ENCODE results near the gene NQO2. TPM values are rescaled to one million over a fixed set of nuclear protein-coding genes. Genes with fewer than 3 reads are reported as not detected.

Gene NQO2
- total RNA-seq, 2 experiments from 2014 or later: 23.8 to 24.7 TPM

DNA sequence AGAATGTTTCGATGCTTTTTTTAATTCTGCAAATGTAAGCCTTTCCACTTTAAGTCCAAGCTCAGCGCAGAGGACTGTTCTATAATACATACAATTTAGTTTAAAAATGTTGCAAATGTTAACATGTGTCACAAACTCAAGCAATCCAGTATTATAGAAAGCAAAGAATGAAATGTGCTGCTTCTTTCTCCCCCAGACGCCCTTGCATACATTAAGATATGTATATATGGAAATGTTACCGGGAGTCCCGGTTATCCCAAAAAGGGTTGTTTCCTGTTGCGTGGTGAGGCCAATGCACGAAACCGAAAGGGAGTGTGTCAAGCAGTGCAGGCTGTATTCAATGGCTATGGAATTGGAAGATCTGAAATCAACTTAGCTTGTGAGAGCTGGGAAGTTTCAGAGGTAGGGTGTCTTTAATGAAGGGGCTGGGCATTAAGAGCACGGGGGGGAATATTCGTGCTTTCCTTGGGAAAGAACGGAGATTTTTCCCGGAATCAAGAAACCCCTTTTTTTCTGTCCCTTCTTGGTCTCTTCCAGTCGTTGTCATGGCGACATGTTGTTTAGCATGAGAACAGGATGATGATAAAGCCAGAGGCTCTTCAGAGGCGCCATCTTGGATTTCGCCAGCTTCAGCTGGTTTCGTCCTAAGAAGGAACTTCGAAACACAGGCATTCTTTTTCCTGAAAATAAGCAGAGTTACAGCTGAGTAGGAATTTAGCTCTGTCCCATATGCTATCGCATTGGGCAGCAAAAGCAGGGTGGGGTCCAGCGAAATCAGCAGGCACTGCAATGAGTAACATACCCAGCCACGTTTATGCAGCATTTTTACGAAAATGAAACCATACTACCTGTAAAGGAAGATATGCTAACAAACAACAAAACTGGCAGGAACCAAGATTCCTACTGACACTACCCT is 10.1 kb upstream of the NQO2 start:
- DNase-seq (peak; percentile 89), ATAC-seq (peak; percentile 69)
- ChIA-PET POLR2A (interaction anchor here (0.5 to 3.5 kb wide), 35 partner anchors 10 to 269 kb away, joined by 3 to 33 read pairs (median 5); partner anchors contain the start of genes NQO2, PSMG4, RIPK1 and SERPINB1), CTCF (interaction anchor here (0.7 to 6.9 kb wide), 38 partner anchors 8 to 239 kb away, joined by 3 to 85 read pairs (median 4); partner anchors contain the start of genes MYLK4, NQO2, RIPK1 and SERPINB1)
- Mint-ChIP-seq H3K27ac (peak overlapping the region; percentile 100), H3K27me3 (no peaks in the 10 kb centered on the region), H3K36me3 (ENCODE audit: low read depth) (no peaks in the 10 kb centered on the region), H3K4me1 (ENCODE audit: low read depth) (peaks cover 19% of the 10 kb centered on the region), H3K4me3 (peak overlapping the region; percentile 95), H3K9me3 (no peaks in the 10 kb centered on the region)
- intact Hi-C loops (cut with micrococcal nuclease): loop anchor here (2.0 to 5.0 kb wide), 2 partner anchors 47 to 143 kb away; no protein-coding TSS in a partner anchor
- TF ChIP-seq, protein P1, sequence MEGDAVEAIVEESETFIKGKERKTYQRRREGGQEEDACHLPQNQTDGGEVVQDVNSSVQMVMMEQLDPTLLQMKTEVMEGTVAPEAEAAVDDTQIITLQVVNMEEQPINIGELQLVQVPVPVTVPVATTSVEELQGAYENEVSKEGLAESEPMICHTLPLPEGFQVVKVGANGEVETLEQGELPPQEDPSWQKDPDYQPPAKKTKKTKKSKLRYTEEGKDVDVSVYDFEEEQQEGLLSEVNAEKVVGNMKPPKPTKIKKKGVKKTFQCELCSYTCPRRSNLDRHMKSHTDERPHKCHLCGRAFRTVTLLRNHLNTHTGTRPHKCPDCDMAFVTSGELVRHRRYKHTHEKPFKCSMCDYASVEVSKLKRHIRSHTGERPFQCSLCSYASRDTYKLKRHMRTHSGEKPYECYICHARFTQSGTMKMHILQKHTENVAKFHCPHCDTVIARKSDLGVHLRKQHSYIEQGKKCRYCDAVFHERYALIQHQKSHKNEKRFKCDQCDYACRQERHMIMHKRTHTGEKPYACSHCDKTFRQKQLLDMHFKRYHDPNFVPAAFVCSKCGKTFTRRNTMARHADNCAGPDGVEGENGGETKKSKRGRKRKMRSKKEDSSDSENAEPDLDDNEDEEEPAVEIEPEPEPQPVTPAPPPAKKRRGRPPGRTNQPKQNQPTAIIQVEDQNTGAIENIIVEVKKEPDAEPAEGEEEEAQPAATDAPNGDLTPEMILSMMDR (IDR thresholded peaks at IDR 0.05): no peak

DNA sequence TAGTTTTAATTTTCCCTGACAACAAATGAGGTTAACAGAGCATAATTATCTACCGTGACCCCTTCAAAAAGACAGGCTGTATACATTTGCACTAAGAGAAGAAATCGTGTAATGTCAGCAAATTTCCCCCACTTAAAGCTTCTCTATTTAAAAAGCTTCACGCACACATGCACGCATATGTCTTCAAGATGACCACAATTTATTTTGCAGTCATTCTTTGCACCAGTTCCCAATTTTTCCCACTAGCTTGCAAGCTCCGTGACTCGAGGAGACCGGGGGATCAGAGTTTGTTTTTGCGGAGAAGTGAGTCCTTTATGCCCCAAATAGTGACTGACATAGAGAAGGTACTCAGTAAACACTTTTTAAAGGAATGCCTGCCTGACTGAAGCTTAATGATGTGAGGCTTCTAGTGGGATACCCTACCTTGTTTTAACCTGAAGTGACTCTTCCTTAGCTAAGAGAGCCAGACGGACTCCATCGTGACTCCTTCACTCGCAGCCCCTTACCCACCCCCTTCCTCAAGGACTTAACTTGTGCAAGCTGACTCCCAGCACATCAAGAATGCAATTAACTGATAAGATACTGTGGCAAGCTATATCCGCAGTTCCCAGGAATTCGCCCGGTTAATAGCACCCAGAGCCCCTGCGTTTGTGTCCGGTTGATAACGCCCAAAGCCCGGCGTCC is 9.3 kb upstream of the NQO2 start:
- H3K9me3 Mint-ChIP-seq: no peaks in the 10 kb centered on the region
- peak; percentile 24 for DNase-seq
- peak overlapping the region; percentile 95 for H3K4me3 Mint-ChIP-seq
- intact Hi-C loops (cut with micrococcal nuclease): no loop called here
- ChIA-PET CTCF (interaction anchor here (0.7 to 6.9 kb wide), 31 partner anchors 8 to 252 kb away, joined by 3 to 85 read pairs (median 5); partner anchors contain the start of genes MYLK4, NQO2, RIPK1 and SERPINB1), POLR2A (interaction anchor here (0.5 to 3.5 kb wide), 26 partner anchors 9 to 269 kb away, joined by 3 to 33 read pairs (median 6); partner anchors contain the start of genes NQO2, PSMG4, RIPK1 and SERPINB1)
- no peaks in the 10 kb centered on the region for H3K27me3 Mint-ChIP-seq
- ATAC-seq: no peak
- H3K36me3 Mint-ChIP-seq (ENCODE audit: low read depth): no peaks in the 10 kb centered on the region
- TF ChIP-seq, protein P1 (IDR thresholded peaks at IDR 0.05): no peak
- H3K4me1 Mint-ChIP-seq (ENCODE audit: low read depth): peaks cover 19% of the 10 kb centered on the region
- H3K27ac Mint-ChIP-seq: peak overlapping the region; percentile 100

DNA sequence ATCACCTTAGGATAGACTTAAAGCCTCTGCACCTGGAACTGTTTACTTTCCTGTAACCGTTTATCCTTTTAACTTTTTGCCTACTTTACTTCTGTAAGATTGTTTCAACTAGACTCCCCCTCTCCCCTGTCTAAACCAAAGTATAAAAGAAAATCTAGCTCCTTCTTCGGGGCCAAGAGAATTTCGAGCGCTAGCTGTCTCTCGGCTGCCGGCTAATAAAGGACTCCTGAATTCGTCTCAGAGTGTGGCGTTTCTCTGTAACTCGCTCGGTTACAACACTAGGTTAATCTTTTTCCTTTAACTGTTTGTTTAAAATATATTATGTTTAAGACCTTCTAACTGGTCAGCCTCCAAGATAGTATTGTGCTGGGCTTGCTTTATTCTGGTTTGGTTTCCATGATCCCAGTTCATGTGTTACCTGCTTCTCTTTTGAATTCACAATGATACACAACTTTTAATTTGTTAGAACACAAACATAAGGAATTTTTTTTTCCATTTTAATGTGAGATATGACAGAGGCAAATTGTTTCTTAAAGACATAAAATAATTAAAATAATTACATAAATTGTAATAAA is 8.7 kb upstream of the NQO2 start:
- H3K9me3 Mint-ChIP-seq: no peaks in the 10 kb centered on the region
- peak overlapping the region; percentile 95 for H3K4me3 Mint-ChIP-seq
- ChIA-PET CTCF (interaction anchor here (1.0 to 6.9 kb wide), 21 partner anchors 10 to 253 kb away, joined by 3 to 85 read pairs (median 8); partner anchors contain the start of genes NQO2, RIPK1 and SERPINB1), POLR2A (interaction anchor here (0.6 to 3.5 kb wide), 15 partner anchors 8 to 268 kb away, joined by 3 to 33 read pairs (median 8); partner anchors contain the start of genes NQO2 and SERPINB1)
- H3K27me3 Mint-ChIP-seq: no peaks in the 10 kb centered on the region
- ATAC-seq: no peak
- intact Hi-C loops (cut with micrococcal nuclease): no loop called here
- no peaks in the 10 kb centered on the region for H3K36me3 Mint-ChIP-seq (ENCODE audit: low read depth)
- no peak for DNase-seq
- peak overlapping the region; percentile 100 for H3K27ac Mint-ChIP-seq
- peaks cover 19% of the 10 kb centered on the region for H3K4me1 Mint-ChIP-seq (ENCODE audit: low read depth)
- TF ChIP-seq, protein P1 (IDR thresholded peaks at IDR 0.05): no peak

DNA sequence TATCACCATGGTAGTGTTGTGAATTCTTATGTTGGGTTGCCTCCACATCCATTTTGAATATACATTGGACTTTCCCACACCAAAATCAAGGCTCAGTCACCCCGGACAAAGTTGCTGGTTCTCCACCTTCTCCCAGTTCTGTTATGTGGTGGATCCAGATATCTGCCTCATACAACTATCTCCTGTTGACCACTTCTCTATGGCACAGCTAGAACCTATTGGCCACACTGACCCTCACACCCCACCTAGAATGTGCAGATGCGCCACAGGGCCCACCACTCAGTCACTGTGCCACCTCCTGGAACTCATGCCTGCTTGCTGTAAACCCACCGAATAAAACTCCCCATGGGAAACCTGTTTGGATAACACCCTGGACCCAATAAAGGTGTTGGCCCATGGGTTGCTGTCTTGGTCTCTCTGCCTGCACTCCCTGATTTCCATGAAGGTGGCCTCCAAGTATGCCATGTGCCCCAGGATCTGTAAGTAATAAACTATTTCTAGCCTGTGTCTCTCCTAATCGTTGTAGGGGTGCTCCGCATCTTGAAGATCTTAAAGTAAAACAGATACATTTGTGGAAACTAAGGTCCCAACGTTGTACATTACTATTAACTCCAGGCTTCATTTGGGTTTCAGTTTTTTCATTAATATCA is 7.2 kb upstream of the NQO2 start:
- ATAC-seq: no peak
- Mint-ChIP-seq H3K4me3 (no peak overlapping the region), H3K27me3 (no peaks in the 10 kb centered on the region), H3K9me3 (no peaks in the 10 kb centered on the region), H3K4me1 (ENCODE audit: low read depth) (peaks cover 17% of the 10 kb centered on the region), H3K36me3 (ENCODE audit: low read depth) (no peaks in the 10 kb centered on the region), H3K27ac (no peak overlapping the region)
- no peak for DNase-seq
- CTCF ChIA-PET: interaction anchor here (0.9 to 6.9 kb wide), 2 partner anchors 61 to 144 kb away, joined by 3 to 85 read pairs; no protein-coding TSS in a partner anchor
- POLR2A ChIA-PET: interaction anchor here (1.1 to 1.5 kb wide), 2 partner anchors 61 to 73 kb away, joined by 3 read pairs; no protein-coding TSS in a partner anchor
- TF ChIP-seq, protein P1 (IDR thresholded peaks at IDR 0.05): no peak
- intact Hi-C loops (cut with micrococcal nuclease): no loop called here
